Type B pancreatic cell (in vitro differentiated cells): ENCODE measurements around the gene CCT7. TPM values are rescaled to one million over a fixed set of nuclear protein-coding genes. Genes with fewer than 3 reads are reported as not detected.

Experiments used
- DNase-seq: peaks from one replicate; pipeline ENCODE4 v3.0.0; 2021; ENCODE audit warnings: mixed read lengths; ENCODE audit not compliant: unreplicated experiment; ENCODE audit errors: extremely low spot score
- H3K27ac Mint-ChIP-seq: 2 replicates; pipeline ENCODE4 v1.8.0; 2021; ENCODE audit warnings: mild to moderate bottlenecking, mixed read lengths
- H3K27me3 Mint-ChIP-seq: 2 replicates; pipeline ENCODE4 v1.8.0; 2021; ENCODE audit warnings: mixed read lengths
- H3K36me3 Mint-ChIP-seq: 2 replicates; pipeline ENCODE4 v1.8.0; 2021; ENCODE audit warnings: mixed read lengths
- H3K4me1 Mint-ChIP-seq: one replicate; pipeline ENCODE4 v1.8.0; 2021; ENCODE audit warnings: mixed read lengths; ENCODE audit not compliant: unreplicated experiment
- H3K4me3 Mint-ChIP-seq: 2 replicates; pipeline ENCODE4 v1.8.0; 2021; ENCODE audit warnings: mild to moderate bottlenecking, mixed read lengths
- H3K9me3 Mint-ChIP-seq: 2 replicates; pipeline ENCODE4 v1.8.0; 2021; ENCODE audit warnings: mixed read lengths
- total RNA-seq: library from RNA; stranded (reverse); gene quantifications from 2 replicates; pipeline ENCODE4 v1.2.1, GENCODE V29; 2021; ENCODE audit warnings: low replicate concordance
- TF ChIP-seq, protein P1 (sequence below): fragments of 200-600 bp; sonication (generic); conservative IDR thresholded peaks from 2 replicates; pipeline ENCODE4 v1.5.0; 2021; ENCODE audit warnings: antibody characterized with exemption, mild to moderate bottlenecking

Gene CCT7
- total RNA-seq, 1 donor from 2014 or later: 300 TPM

DNA sequence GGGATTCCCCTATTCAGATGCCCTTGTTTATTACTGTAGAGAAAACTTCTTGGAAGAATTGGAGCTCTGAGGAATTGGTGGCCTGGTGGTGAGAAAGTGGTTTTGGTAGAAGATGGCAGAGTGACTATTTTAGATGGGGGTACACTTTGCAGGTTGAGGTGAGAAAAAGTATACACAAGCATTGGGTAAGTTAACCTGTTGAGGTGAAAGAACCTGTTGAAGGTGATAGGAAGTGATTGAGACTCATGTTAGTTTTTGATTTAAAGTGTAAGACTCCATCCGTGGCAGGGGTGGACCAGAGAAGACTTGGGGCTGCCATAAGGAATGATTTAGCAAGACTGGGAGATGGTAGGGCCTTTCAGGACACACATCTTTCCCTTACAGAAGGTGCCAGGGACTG lies 3.1 kb downstream of the CCT7 start:
- Mint-ChIP-seq H3K4me1 (peaks cover 27% of the 10 kb centered on the region), H3K4me3 (peak overlapping the region; percentile 22)
- DNase-seq: no peak

DNA sequence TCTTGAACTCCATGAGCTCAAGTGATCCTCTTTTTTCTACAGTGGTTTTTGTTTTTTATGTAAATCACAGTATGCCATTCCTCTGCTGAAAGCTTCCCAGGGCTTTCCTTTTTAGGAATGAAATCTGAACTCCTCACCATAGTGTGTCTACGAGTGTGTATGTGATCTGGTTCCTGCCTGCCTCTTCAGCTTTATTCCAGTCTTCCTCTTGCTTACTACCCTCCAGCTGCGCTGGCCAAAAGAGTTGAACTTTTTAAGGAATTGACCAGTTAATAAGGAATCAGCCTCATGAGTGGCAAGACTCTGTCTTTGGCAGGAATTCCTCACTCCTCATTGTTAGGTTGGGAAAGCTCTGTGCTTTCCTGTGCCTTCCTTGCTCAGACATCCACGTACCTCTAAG lies 4.0 kb downstream of the CCT7 start:
- Mint-ChIP-seq H3K27ac (no peak overlapping the region), H3K27me3 (no peaks in the 10 kb centered on the region), H3K9me3 (no peaks in the 10 kb centered on the region), H3K4me3 (peak overlapping the region; percentile 33), H3K4me1 (peaks cover 23% of the 10 kb centered on the region), H3K36me3 (peaks cover 3% of the 10 kb centered on the region)
- TF ChIP-seq, protein P1, sequence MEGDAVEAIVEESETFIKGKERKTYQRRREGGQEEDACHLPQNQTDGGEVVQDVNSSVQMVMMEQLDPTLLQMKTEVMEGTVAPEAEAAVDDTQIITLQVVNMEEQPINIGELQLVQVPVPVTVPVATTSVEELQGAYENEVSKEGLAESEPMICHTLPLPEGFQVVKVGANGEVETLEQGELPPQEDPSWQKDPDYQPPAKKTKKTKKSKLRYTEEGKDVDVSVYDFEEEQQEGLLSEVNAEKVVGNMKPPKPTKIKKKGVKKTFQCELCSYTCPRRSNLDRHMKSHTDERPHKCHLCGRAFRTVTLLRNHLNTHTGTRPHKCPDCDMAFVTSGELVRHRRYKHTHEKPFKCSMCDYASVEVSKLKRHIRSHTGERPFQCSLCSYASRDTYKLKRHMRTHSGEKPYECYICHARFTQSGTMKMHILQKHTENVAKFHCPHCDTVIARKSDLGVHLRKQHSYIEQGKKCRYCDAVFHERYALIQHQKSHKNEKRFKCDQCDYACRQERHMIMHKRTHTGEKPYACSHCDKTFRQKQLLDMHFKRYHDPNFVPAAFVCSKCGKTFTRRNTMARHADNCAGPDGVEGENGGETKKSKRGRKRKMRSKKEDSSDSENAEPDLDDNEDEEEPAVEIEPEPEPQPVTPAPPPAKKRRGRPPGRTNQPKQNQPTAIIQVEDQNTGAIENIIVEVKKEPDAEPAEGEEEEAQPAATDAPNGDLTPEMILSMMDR: no peak
- DNase-seq: no peak

More for the DNA sequence above, 3.1 kb downstream of the CCT7 start:
- Mint-ChIP-seq H3K9me3 (no peaks in the 10 kb centered on the region), H3K27me3 (no peaks in the 10 kb centered on the region), H3K27ac (no peak overlapping the region), H3K36me3 (no peaks in the 10 kb centered on the region)
- TF ChIP-seq, protein P1: no peak

DNA sequence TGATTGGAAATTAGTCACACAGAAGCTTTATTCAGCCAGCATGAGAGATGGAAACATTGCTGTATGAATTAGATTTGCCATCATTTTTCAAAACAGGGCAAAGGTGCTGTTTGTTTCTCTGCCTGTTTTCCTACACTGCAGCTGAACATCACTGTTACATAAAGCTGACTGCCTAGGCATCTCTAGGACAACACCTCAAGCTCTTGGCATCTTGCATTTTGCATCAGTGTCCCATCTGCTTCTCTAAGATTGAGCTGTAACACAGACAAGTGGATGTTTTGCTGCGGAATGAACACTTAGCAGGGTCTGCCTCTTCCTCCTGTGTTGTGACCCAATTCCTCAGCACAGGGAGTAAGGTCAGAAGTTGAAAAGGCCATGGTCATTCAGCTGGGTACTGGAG lies 4.9 kb downstream of the CCT7 start:
- H3K36me3 Mint-ChIP-seq: peaks cover 4% of the 10 kb centered on the region
- no peak overlapping the region for H3K27ac Mint-ChIP-seq
- H3K9me3 Mint-ChIP-seq: no peaks in the 10 kb centered on the region
- DNase-seq: no peak
- H3K4me1 Mint-ChIP-seq: peaks cover 23% of the 10 kb centered on the region
- no peaks in the 10 kb centered on the region for H3K27me3 Mint-ChIP-seq
- TF ChIP-seq, protein P1: no peak
- no peak overlapping the region for H3K4me3 Mint-ChIP-seq

DNA sequence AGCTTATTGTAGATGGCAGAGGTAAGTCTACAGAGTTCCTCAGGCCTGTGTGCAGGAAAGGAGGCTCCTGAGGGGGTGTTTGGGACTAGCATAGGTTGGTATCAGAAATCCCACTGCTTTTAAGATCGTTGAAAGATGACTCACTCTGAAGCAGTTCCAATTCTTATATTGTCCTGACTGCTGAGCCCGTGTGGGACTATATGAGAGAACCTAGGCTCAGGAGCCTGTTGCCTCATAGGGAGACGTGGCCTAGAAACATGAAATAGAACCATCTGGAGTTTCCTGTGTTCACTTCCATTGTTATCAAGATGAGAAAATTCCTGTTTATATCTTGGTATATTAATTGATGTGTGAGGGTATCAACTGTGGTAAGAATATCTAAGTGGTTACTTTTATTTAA lies 5.7 kb downstream of the CCT7 start:
- H3K27ac Mint-ChIP-seq: no peak overlapping the region
- H3K4me1 Mint-ChIP-seq: peaks cover 23% of the 10 kb centered on the region
- H3K4me3 Mint-ChIP-seq: no peak overlapping the region
- no peaks in the 10 kb centered on the region for H3K9me3 Mint-ChIP-seq
- TF ChIP-seq, protein P1: no peak
- H3K36me3 Mint-ChIP-seq: peaks cover 9% of the 10 kb centered on the region
- H3K27me3 Mint-ChIP-seq: no peaks in the 10 kb centered on the region
- DNase-seq: no peak

DNA sequence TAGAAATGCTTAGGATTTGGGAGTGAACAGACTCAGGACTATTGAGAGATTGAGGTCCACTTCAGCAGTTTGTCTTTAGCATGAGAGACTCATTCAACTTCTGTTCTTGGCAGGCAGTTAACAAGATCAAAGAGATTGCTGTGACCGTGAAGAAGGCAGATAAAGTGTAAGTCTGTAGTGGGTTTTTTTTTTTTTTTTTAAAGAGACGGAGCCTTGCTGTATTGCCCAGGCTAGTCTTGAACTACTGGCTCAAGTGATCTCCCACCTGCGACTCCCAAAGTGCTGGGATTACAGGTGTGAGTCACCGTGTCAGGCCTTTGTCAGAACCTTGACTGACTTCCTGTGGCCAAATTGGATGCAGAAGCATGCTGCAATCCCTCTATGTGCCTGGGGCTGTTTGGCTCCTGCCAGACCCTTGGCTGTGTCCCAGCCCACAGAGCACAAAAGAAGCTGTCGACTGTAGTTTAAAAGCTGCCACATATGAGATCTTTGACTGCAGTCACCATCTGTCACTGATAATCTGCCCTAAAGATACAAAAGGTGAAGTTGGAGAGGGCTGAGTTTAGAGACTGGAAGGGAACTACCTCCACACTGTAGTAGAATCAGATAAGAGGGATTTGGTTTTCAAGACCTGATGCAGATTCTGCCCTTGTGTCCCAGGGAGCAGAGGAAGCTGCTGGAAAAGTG lies 9.9 kb downstream of the CCT7 start:
- H3K4me3 Mint-ChIP-seq: no peak overlapping the region
- no peaks in the 10 kb centered on the region for H3K4me1 Mint-ChIP-seq
- H3K27ac Mint-ChIP-seq: no peak overlapping the region
- no peak for DNase-seq
- H3K27me3 Mint-ChIP-seq: no peaks in the 10 kb centered on the region
- TF ChIP-seq, protein P1: no peak
- no peaks in the 10 kb centered on the region for H3K9me3 Mint-ChIP-seq
- H3K36me3 Mint-ChIP-seq: peaks cover 19% of the 10 kb centered on the region

DNA sequence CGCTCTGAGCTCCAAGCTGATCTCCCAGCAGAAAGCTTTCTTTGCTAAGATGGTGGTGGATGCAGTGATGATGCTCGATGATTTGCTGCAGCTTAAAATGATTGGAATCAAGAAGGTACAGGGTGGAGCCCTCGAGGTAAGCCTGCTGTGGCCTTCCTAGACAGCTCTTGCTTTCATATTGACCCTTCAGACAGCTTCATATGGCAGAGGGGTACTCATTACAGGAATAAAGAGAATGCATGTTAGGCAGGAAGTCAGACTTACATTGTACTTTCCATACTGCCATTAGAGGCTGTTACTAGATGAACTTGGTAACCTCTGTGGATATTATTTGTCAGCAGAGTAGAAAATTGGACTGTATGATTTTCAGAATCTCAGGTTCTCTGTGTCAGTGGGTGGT lies 10.5 kb downstream of the CCT7 start:
- no peaks in the 10 kb centered on the region for H3K27me3 Mint-ChIP-seq
- H3K4me3 Mint-ChIP-seq: no peak overlapping the region
- DNase-seq: no peak
- peaks cover 22% of the 10 kb centered on the region for H3K36me3 Mint-ChIP-seq
- no peak overlapping the region for H3K27ac Mint-ChIP-seq
- no peaks in the 10 kb centered on the region for H3K4me1 Mint-ChIP-seq
- TF ChIP-seq, protein P1: no peak
- H3K9me3 Mint-ChIP-seq: no peaks in the 10 kb centered on the region
